ENCODE results near the gene TMPRSS13.

- TF ChIP-seq EZH2phosphoT487 (IDR thresholded peaks at IDR 0.05; ENCODE audit: insufficient read depth, low read depth) (no peak), EZH2 (IDR thresholded peaks at IDR 0.05; ENCODE audit: insufficient read depth, poor library complexity, severe bottlenecking) (no peak)
These were observed 69.6 kb downstream of the TMPRSS13 start for GRCh38 chr11:117859488-117860112.
